ENCODE measurements around the gene ZNF394.

GRCh38 chr7:99452541-99452940 lies 47.5 kb downstream of the ZNF394 start:
- TF ChIP-seq, protein P1, sequence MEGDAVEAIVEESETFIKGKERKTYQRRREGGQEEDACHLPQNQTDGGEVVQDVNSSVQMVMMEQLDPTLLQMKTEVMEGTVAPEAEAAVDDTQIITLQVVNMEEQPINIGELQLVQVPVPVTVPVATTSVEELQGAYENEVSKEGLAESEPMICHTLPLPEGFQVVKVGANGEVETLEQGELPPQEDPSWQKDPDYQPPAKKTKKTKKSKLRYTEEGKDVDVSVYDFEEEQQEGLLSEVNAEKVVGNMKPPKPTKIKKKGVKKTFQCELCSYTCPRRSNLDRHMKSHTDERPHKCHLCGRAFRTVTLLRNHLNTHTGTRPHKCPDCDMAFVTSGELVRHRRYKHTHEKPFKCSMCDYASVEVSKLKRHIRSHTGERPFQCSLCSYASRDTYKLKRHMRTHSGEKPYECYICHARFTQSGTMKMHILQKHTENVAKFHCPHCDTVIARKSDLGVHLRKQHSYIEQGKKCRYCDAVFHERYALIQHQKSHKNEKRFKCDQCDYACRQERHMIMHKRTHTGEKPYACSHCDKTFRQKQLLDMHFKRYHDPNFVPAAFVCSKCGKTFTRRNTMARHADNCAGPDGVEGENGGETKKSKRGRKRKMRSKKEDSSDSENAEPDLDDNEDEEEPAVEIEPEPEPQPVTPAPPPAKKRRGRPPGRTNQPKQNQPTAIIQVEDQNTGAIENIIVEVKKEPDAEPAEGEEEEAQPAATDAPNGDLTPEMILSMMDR (IDR thresholded peaks at IDR 0.05), result no peak
- TF ChIP-seq POLR2AphosphoS5 (IDR thresholded peaks at IDR 0.05), result no peak
